PC-9 (cell line): ENCODE data around the gene CACNG7.

ENCODE experiments used
- EZH2 ChIP-seq: fragments of 200-600 bp; sonication (generic); IDR thresholded peaks from 2 replicates; pipeline ENCODE4 v1.8.0; 2017; ENCODE audit warnings: antibody characterized with exemption, low read depth
- TF ChIP-seq, protein P1 (sequence below): fragments of 200-600 bp; sonication (generic); conservative IDR thresholded peaks from 2 replicates; pipeline ENCODE4 v1.6.1; 2017; ENCODE audit warnings: mixed run types, antibody characterized with exemption, mild to moderate bottlenecking, moderate library complexity

DNA sequence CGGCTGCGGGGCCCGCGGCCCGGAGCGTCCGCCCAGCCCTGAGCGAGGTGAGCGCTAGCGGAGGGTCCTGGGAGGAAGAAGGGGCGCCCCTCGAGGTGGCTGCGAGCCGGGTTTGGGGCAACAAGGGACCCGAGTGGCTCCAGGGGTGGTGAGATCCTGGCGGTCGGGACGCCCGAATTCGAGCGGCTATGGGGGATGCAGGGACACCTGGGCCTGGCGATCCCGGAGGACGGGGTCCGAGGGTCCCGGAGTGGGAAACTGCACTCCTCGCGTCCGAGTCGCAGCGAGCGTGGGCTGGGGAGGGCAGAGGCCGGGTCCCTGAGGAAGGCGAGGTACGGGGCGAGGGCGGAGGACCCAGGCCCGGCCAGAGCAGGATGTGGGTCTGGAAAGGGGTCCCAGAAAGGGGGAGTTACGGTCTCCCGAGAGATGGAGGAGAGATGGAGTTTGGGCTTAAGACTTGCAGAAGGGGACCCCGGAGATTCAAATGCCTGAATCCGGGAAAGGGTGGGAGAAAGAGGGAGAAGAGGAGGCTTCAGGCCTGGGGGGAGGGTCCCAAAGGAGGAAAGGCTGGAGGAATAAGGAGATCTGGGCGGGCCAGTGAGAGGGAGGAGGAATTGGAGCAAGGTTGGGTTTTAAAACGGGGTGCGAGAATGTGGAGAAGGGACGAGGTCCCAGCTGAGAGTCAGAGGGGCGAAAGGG is 542 bp downstream of the CACNG7 start:
- TF ChIP-seq, protein P1, sequence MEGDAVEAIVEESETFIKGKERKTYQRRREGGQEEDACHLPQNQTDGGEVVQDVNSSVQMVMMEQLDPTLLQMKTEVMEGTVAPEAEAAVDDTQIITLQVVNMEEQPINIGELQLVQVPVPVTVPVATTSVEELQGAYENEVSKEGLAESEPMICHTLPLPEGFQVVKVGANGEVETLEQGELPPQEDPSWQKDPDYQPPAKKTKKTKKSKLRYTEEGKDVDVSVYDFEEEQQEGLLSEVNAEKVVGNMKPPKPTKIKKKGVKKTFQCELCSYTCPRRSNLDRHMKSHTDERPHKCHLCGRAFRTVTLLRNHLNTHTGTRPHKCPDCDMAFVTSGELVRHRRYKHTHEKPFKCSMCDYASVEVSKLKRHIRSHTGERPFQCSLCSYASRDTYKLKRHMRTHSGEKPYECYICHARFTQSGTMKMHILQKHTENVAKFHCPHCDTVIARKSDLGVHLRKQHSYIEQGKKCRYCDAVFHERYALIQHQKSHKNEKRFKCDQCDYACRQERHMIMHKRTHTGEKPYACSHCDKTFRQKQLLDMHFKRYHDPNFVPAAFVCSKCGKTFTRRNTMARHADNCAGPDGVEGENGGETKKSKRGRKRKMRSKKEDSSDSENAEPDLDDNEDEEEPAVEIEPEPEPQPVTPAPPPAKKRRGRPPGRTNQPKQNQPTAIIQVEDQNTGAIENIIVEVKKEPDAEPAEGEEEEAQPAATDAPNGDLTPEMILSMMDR: no peak
- TF ChIP-seq EZH2: no peak
